GM19468 (cell line): ENCODE results near the gene ESCO1.

Experiments
- ATAC-seq: cut with Tn5 transposase; IDR thresholded peaks from one replicate; pipeline ENCODE4 v1.9.1; 2021; ENCODE audit warnings: mild to moderate bottlenecking, moderate library complexity, moderate number of reproducible peaks; ENCODE audit not compliant: unreplicated experiment; ENCODE audit errors: extremely low read depth

Gene ESCO1

GRCh38 chr18:21489919-21490495 lies 110.5 kb downstream of the ESCO1 start:
- ATAC-seq: no peak

- ATAC-seq: no peak
Observed at GRCh38 chr18:21489119-21489750, 111.3 kb downstream of the ESCO1 start.

- no peak for ATAC-seq
Observed at GRCh38 chr18:21486905-21487437, 113.5 kb downstream of the ESCO1 start.

GRCh38 chr18:21484851-21485636 lies 115.5 kb downstream of the ESCO1 start:
- ATAC-seq: no peak

- no peak for ATAC-seq
Observed at GRCh38 chr18:21483051-21483450, 117.5 kb downstream of the ESCO1 start.

GRCh38 chr18:21481739-21482138 lies 118.8 kb downstream of the ESCO1 start:
- no peak for ATAC-seq

GRCh38 chr18:21479721-21480120 lies 120.8 kb downstream of the ESCO1 start:
- ATAC-seq: no peak
